LHCN-M2 (cell line): ENCODE data around the gene DHX35. TPM values are rescaled to one million over a fixed set of nuclear protein-coding genes. Genes with fewer than 3 reads are reported as not detected.
"Not testable (repeated sequence)": the region's sequence is repeated elsewhere in the genome, so short reads cannot be mapped to it uniquely, and the experiment has no call there.

Source experiments
- DNase-seq: peaks from one replicate; pipeline ENCODE4 v3.0.0-alpha.2; 2012; ENCODE audit warnings: low read depth
- total RNA-seq: library from RNA; depleted of rRNA; stranded (reverse); fragments of >200 nt; gene quantifications from 2 replicates; pipeline ENCODE4 v1.2.3, GENCODE V29; 2014

The DHX35 gene
- total RNA-seq, 1 experiment from 2014 or later, result 10.9 TPM

GRCh38 chr20:38975539-38976120, 13.5 kb downstream of the DHX35 start:
- DNase-seq, result no peak

- no peak for DNase-seq
Measured at GRCh38 chr20:38979434-38979833, 17.3 kb downstream of the DHX35 start.

- DNase-seq, result no peak
Measured at GRCh38 chr20:38979842-38980241, 17.7 kb downstream of the DHX35 start.

GRCh38 chr20:38982291-38982690, 20.1 kb downstream of the DHX35 start:
- no peak for DNase-seq

- DNase-seq, result no peak
Measured at GRCh38 chr20:38985060-38985459, 22.9 kb downstream of the DHX35 start.

- peak; percentile 78 for DNase-seq
Measured at GRCh38 chr20:38985603-38986170, 23.5 kb downstream of the DHX35 start.

GRCh38 chr20:38986663-38987062, 24.5 kb downstream of the DHX35 start:
- no peak for DNase-seq

- DNase-seq, result no peak
Measured at GRCh38 chr20:38987777-38988176, 25.6 kb downstream of the DHX35 start.

- no peak for DNase-seq
Measured at GRCh38 chr20:38990728-38991127, 28.6 kb downstream of the DHX35 start.

GRCh38 chr20:38991814-38992704, 29.9 kb downstream of the DHX35 start:
- no peak for DNase-seq

- no peak for DNase-seq
Measured at GRCh38 chr20:38995536-38996044, 33.4 kb downstream of the DHX35 start.

- DNase-seq, result not testable (repeated sequence)
Measured at GRCh38 chr20:38996866-38997265, 34.7 kb downstream of the DHX35 start.

GRCh38 chr20:38997622-38998021, 35.5 kb downstream of the DHX35 start:
- DNase-seq, result peak; percentile 18

- no peak for DNase-seq
Measured at GRCh38 chr20:38999217-38999616, 37.1 kb downstream of the DHX35 start.

GRCh38 chr20:38999965-39000910, 38.1 kb downstream of the DHX35 start:
- DNase-seq, result no peak

GRCh38 chr20:39004508-39004907, 42.4 kb downstream of the DHX35 start:
- DNase-seq, result no peak

- DNase-seq, result no peak
Measured at GRCh38 chr20:39009348-39009747, 47.2 kb downstream of the DHX35 start.

- DNase-seq, result no peak
Measured at GRCh38 chr20:39010496-39010895, 48.4 kb downstream of the DHX35 start.

GRCh38 chr20:39013662-39014109, 51.5 kb downstream of the DHX35 start:
- no peak for DNase-seq

- DNase-seq, result no peak
Measured at GRCh38 chr20:39016041-39016440, 53.9 kb downstream of the DHX35 start.

GRCh38 chr20:39016506-39016905, 54.4 kb downstream of the DHX35 start:
- DNase-seq, result no peak
